AG10803 (cell line): Measurements from ENCODE around the gene LRCOL1.

ENCODE experiments used
- DNase-seq: peaks from one replicate; pipeline ENCODE4 v3.0.0; 2010; ENCODE audit warnings: low read depth
- H3K4me3 ChIP-seq: 2 replicates; pipeline ENCODE4 v1.5.1; 2011; ENCODE audit warnings: mild to moderate bottlenecking, low read length, control low read depth
- CTCF ChIP-seq: conservative IDR thresholded peaks from 2 replicates; pipeline ENCODE4 v1.5.1; 2011; ENCODE audit warnings: mild to moderate bottlenecking, low read length, control low read depth, inconsistent platforms

Gene LRCOL1

DNA sequence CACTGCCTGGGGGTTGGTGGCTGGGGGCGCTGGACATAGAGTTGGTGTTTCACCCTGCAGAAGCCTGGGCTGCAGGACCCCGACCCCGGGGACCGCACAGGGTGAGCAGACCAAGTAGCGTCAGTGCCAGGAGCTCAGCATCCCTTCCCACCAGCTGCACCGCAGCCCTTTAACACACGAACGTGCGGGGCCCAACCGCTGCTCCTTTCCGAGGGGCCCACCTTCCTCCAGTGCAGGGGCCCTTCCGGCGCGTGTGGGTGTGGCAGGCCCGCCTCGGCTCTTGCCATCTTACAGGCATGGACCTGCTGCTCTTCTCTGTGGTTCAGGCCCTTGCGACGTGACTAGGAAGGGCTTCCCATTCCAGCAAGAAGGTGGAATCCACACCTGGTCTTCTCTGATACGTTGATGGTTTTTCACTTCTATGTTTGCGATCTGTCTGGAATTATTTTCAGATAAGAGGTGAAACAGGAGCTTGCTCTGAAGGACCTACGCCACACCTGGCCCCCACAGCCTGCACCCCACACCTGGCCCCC, 47.8 kb downstream of the LRCOL1 start:
- no peak for TF ChIP-seq CTCF
- DNase-seq: no peak
- no peak overlapping the region for H3K4me3 ChIP-seq

GRCh38 chr12:132561427-132562156, 48.8 kb downstream of the LRCOL1 start:
- no peak overlapping the region for H3K4me3 ChIP-seq
- no peak for DNase-seq
- peak; percentile 33; the same call in 1 of the 2 replicates for TF ChIP-seq CTCF

- TF ChIP-seq CTCF: peak; percentile 57
- DNase-seq: peak; percentile 24
Measured at GRCh38 chr12:132560614-132561426, 49.6 kb downstream of the LRCOL1 start.

DNA sequence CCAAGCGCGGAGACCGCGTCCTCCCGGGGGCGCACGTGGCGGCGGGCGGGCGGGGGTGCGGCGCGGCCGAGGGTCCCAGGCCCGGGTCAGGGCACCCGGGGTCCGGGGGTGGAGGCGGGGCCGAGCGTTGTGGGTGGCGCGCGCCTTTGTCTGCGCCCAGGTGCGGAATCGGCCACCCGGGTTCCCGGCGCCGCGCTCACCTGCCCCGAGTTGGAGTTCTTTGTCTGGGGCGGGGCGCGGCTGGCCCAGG, 50.1 kb downstream of the LRCOL1 start:
- DNase-seq: no peak
- H3K4me3 ChIP-seq: peak overlapping the region; percentile 54
- TF ChIP-seq CTCF: no peak

More at GRCh38 chr12:132560614-132561426, 49.6 kb downstream of the LRCOL1 start:
- peak overlapping the region; percentile 15 for H3K4me3 ChIP-seq

DNA sequence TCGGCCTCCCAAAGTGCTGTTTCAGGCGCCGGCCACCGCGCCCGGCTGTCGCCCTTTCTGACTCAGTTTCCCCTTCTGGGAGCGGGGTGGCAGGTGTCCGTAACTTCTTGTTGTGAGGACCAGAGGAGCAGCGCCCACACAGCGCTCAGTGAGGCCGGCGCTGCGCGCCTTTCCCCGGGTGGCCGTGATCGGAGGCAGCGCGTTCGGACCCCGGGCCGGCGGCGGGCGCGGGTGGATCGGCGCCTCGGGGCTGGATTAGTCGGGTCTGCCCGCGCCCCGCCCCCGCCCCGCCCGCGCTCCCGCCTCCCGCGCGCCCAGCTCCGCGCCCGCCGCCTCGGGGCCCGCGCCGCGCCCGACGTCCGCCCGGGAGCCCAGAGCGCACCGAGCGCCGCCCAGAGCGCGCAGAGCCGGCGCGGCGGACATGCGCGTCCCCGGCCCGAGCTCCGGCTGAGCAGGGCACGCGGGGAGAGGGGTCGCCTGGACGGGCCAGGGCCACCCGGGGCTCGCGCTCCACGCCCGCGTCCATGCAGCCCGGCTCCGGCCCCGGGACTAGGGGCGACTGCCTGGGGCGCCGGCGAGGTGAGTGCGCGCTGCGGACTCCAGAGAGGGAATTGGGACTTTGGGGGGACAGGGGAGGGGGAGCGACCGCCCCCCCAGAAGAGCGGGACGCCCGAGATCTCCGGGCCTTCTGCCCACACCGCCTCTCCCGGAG, 50.6 kb downstream of the LRCOL1 start:
- H3K4me3 ChIP-seq: peak overlapping the region; percentile 64
- TF ChIP-seq CTCF: no peak
- DNase-seq: peak; percentile 35

GRCh38 chr12:132558861-132559623, 51.3 kb downstream of the LRCOL1 start:
- H3K4me3 ChIP-seq: peak overlapping the region; percentile 64
- DNase-seq: no peak
- TF ChIP-seq CTCF: no peak
